GM18526 (cell line): ENCODE results near the gene VN1R4.
"Not testable (repeated sequence)": the region's sequence is repeated elsewhere in the genome, so short reads cannot be mapped to it uniquely, and the experiment has no call there.

ENCODE experiments used
- POLR2A ChIP-seq: IDR thresholded peaks from 3 replicates; pipeline ENCODE4 v1.6.1; 2011; ENCODE audit not compliant: insufficient read length; ENCODE audit errors: extremely low read depth

Gene VN1R4, protein sequence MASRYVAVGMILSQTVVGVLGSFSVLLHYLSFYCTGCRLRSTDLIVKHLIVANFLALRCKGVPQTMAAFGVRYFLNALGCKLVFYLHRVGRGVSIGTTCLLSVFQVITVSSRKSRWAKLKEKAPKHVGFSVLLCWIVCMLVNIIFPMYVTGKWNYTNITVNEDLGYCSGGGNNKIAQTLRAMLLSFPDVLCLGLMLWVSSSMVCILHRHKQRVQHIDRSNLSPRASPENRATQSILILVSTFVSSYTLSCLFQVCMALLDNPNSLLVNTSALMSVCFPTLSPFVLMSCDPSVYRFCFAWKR

DNA sequence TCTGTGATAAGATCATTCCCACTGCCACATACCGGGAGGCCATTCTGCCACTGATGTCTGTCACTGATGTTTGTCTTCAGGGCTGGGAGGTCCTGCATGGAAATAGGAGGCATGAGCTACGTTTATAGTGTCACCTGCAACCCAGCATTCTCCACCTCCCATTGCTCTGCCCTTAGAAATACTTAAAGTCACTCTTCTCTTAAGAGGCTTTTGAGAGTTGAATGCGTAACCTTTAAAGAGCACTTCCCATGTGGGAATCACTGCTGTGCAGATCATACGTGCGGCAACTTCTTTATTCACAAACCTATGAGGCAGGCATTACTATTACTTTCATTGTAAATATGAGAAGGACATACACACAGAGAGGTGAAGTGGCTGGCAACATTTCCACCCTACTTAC is at the start of gene VN1R4:
VN1R4 (minus strand) TSS at position 101 of the 400 bp plus-strand sequence; CDS start at position 43, 58 bp downstream.
- TF ChIP-seq POLR2A = not testable (repeated sequence)

DNA sequence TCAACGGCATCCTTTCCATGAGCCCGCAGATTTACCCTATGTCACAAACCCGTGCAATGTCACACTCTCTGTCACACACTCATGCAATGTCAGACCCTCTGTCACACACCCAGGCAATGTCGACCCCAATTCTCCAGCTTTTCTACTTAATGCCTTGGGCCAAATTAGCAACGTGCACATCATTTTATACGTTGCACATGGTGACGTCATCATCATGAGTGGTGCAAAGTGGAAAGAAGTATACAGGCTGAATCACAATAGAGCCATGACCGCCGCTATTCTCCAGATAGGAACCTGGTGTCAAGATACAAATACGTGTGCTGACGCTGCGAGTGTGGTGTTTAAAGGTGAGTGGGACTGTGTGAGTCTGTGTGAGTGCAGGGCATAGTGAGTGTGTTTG is 44.4 kb upstream of the VN1R4 start:
- TF ChIP-seq POLR2A = no peak

DNA sequence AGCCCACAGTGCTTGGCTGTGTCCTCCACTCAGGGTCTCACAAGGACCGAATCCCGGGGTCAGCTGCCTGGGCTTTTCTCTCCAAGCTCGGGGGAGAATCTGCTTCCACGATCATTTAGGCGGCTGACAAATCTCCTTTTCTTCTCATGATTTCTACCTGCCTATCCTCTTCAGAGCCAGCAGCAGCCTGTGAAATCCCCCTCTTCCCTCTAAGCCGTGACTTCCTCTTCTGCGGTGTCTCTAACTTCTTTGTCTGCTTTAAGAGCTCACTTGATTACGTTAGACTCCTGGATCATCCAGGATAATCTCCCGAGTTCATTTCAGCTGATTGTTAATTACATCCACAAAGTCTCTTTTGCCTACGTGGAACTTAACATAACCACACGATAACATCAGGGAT is 43.5 kb upstream of the VN1R4 start:
- no peak for TF ChIP-seq POLR2A

DNA sequence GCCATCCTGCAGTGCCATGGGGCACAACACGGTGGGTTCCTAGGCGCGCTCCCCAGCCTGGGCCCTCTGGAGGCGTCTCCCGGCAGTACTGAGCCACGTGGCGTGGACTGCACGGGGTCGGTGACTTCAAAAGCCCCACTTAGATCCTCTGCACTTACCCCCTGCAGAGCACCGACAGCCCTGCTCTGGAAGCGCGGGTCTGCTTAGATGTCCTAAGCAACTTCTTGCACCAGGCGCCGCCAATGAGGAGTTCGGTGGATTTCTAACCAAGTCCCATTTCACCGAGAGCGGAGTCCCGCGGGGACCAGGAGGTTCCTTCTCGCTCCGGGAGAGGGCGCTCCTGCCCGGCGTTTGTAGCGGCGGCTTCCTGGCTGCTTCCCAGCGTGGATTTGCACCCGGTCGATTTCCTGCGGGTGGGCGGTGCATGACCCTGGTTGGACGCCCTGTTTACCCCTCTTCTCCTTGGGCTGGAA is 40.9 kb upstream of the VN1R4 start:
- TF ChIP-seq POLR2A = no peak

DNA sequence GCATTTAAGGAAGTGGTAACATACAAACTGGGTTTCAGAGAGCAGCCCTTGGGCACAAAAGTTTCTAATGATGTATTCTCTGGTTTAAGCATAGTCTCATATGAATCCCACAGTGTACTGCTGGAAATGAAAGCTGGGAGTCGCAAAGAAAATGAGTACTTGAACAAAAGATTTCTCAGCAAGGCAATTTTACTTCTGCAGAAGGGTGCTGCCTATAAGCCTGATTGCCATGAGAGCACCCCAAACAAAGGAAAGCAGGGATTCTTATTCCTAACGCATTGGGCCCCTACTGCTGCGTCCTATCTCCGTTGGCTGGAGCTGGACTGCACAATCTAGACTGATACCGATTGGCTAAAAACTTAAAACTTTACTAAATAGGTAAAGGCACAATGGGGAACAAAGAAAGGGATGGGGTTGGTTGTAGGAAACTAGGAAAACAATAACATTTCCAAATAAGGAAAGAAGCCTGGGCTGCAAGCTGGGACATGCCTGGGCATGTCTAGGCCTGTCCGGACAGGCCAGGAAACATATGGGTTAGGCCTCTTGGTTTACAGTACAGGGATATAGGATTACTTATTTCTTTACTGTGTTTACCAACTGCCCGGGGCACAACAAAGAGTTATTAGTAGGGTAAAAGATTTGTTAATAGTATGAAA is 27.4 kb upstream of the VN1R4 start:
- TF ChIP-seq POLR2A = no peak

DNA sequence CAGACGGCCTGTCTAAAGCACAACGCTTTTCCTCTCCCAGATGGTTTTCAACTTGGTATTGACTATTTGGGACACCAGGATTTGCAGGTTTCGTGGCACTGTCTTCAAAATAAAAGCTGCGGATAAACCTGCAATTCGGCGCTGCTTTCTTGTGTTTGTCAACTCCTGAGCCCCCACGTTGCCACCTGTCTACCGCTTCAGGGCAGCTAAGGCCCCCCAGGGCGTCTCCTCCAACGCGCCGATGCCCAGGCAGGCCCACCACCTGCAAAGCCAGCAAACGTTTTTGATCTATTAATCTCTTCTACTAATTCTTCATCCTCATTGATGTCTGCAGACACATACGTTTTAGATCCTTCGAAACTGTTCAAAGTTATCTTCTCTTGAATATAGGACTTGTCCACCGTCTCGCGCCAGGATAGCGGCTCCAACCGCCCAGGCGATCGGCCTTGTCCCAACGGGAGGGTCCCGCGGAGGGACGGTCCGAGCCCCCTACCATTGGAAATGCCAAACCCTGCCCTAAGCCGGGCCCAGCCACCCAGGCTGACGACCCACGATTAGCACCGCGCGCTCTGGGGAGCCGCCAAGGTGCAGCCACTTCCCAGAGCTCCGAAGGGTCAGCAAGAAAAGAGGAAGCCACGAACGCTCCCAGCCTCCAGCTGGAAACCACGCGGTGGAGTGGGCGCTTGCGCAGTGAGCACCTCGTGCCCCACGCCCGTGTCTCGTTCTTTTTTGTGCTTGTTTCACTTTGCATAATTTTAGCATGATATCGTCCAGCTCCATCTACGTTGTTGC is 23.4 kb upstream of the VN1R4 start:
- TF ChIP-seq POLR2A = no peak

DNA sequence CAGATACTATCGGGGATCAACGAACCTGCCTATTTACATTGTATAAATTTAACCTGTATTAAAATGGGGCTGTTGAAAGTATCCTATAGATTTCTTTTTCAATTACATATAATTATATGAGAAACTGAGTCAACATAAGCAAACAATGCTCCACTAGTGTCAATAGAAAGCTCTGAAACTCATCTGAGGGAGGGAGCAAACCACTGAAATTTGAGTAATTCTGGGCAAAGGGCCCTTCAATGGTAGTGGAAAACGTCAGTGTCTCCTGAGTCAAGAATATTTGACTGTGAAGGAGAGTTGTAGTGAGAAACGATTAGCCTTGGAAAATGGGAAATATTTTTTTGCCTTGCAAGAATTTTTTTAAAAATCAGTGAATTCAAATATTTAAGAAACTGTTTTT is 17.6 kb upstream of the VN1R4 start:
- TF ChIP-seq POLR2A = no peak

DNA sequence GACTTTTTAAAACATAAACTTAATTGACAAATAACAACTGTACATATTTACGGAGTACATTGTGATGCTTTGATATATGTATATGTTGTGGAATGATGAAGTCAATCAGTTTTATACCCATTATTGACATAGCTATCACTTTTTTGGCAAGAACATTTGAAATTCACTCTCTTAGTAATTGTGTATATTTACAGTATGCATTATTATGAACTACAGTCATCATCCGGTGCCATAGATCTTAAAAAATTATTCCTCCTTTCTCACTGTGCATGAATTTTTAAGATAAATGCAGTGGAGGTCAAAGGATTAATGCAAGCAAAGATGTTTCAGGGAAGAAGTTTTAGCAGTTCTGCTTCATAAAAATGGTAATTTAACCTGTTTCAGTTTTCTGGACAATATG is 8.0 kb upstream of the VN1R4 start:
- no peak for TF ChIP-seq POLR2A

DNA sequence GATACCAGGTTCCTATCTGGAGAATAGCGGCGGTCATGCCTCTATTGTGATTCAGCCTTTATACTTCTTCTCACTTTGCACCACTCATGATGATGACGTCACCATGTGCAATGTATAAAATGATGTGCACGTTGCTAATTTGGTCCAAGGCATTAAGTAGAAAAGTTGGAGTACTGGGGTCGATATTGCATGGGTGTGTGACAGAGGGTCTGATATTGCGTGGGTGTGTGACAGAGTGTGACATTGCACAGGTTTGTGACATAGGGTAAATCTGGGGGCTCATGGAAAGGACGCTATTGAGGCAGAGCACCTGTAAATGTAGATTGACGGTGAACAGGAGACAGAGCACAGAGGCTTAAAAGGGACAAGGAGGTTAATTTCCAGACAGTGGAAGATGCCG is 4.5 kb upstream of the VN1R4 start:
- no peak for TF ChIP-seq POLR2A

DNA sequence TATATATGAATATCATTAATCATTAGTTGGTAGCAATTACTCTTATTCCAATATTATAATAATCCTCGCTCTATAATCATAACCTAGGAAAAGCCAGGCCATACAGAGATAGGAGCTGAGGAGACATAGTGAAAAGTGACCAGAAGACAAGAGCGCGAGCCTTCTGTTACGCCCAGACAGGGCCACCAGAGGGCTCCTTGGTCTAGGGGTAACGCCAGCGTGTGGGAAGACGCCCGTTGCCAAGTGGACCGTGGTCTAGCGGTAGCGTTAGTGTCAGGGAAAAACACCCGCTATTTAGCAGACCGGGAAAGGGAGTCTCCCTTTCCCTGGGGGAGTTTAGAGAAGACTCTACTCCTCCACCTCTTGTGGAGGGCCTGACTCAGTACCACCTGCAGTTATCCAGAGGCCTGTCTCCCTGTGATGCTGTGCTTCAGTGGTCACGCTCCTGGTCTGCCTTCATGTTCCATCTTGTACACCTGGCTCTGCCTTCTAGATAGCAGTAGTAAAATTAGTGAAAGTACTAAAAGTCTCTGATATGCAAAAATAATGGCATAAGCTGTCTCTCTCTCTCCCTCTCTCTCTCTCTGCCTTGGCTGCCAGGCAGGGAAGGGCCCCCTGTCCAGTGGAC is 9.7 kb downstream of the VN1R4 start, which contains the start of gene VN1R2:
VN1R2 (plus strand) TSS at position 578 of the 628 bp plus-strand sequence. CDS start 84 bp downstream, outside the sequence.
- TF ChIP-seq POLR2A = not testable (repeated sequence)

DNA sequence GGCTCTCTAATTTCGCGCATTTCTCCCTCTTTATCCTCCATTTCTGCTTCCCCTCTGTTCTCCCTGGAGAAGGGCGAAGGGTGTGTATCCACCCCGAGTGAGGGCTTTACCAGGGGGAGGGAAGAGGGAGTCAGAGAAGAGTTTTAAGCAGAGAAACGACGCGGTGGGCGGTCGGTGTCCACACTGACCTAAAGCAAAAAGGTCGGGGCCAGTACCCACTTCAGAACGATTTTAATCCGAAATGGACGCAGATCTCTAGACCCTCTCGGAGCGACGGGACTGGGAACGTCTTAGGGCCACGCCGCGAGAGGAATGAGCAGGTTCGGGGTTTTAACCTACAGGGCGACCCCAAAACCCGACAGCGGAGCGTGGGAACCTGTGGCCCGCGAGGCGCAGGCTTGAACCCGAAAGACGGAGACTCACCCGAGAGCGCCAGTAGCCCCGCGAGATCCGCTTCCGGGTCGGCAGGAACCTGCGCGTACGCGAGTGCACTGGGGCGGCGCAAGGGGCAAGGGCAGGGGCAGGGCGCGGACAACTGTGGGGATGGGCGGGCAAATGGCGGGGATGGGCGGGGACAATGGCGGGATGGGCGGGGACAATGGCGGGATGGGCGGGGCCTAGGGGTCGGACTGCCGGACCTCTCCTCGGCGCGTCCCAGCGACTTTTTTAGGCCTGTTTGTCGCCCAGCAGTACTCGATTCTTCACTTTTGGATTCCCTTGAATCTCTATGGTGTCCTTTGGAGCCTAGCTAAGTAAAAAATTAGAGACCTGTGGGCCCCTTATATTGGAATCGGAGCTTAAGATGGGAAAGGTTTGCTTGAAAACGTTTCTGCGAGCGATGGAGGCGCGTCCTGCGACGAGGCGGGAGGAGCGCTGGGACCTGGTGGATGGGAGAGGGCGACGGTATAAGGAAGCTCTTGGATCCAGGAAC is 12.8 kb downstream of the VN1R4 start, which contains the start of gene ZNF677:
ZNF677 (minus strand) TSS at position 463 of the 931 bp plus-strand sequence. CDS start 3,323 bp downstream, outside the sequence.
- TF ChIP-seq POLR2A = peak; percentile 22

DNA sequence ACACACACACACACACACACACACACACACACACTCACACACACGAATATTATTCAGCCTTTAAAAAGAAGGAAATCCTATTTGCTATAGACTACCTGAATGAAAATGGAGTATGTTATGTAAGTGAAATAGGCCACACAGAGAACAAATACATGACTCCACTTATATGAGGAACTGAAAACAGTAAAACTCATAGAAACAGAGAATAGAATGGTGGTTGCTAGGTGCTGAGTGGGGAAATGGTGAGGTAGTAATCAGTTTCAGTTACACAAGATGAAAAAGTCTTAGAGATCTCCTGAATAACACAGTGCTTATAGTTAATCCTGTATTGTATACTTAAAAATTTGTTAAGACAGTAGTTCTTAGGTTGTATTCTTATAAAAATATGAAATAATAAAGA is 21.0 kb downstream of the VN1R4 start:
- no peak for TF ChIP-seq POLR2A

DNA sequence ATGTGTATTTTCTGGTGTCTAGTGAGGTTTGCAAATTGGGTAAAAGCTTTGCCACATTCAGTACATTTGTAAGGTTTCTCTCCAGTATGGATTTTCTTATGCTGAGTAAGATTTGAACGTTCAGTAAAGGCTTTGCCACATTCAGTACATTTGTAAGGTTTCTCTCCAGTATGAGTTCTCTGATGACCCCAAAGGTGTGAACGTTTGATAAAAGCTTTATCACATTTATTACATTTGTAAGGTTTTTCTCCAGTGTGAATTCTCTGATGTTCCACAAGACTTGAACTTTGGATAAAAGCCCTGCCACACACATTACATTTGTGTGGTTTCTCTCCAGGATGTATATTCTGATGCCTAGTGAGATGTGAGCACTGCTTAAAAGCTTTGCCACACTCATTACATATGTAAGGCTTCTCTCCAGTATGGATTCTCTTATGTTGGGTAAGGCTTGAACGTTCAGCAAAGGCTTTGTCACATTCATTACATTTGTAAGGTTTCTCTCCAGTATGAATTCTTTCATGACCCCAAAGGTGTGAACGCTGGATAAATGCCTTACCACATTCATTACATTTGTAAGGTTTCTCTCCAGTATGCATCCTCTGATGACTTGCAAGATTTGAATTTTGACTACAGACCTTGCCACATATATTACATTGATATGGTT is 30.3 kb downstream of the VN1R4 start:
- TF ChIP-seq POLR2A = no peak
